GDM1 (cell line): ENCODE measurements around the gene IGF2BP2.
"Not testable (repeated sequence)": the region's sequence is repeated elsewhere in the genome, so short reads cannot be mapped to it uniquely, and the experiment has no call there.

Experiments
- DNase-seq: peaks from one replicate; lab custom pipeline; 2025; lab: John Stamatoyannopoulos, UW

IGF2BP2 gene

GRCh38 chr3:185639632-185640206 is 185.1 kb downstream of the IGF2BP2 start:
- no peak for DNase-seq

GRCh38 chr3:185638651-185639050 is 186.2 kb downstream of the IGF2BP2 start:
- DNase-seq: not testable (repeated sequence)

GRCh38 chr3:185637388-185637787 is 187.5 kb downstream of the IGF2BP2 start:
- no peak for DNase-seq

GRCh38 chr3:185632996-185633395 is 191.8 kb downstream of the IGF2BP2 start:
- no peak for DNase-seq

- DNase-seq: no peak
Observed at GRCh38 chr3:185631508-185632206, 193.2 kb downstream of the IGF2BP2 start.

GRCh38 chr3:185631108-185631507 is 193.7 kb downstream of the IGF2BP2 start:
- no peak for DNase-seq

- DNase-seq: no peak
Observed at GRCh38 chr3:185630182-185630622, 194.6 kb downstream of the IGF2BP2 start.

GRCh38 chr3:185629554-185630181 is 195.2 kb downstream of the IGF2BP2 start:
- no peak for DNase-seq

GRCh38 chr3:185625784-185626183 is 199.1 kb downstream of the IGF2BP2 start:
- no peak for DNase-seq

- no peak for DNase-seq
Observed at GRCh38 chr3:185623939-185624665, 200.7 kb downstream of the IGF2BP2 start.

- DNase-seq: no peak
Observed at GRCh38 chr3:185613016-185613415, 211.8 kb downstream of the IGF2BP2 start.

GRCh38 chr3:185606196-185606595 is 218.6 kb downstream of the IGF2BP2 start:
- DNase-seq: no peak

GRCh38 chr3:185605566-185605965 is 219.3 kb downstream of the IGF2BP2 start:
- DNase-seq: no peak

- DNase-seq: no peak
Observed at GRCh38 chr3:185595526-185595925, 229.3 kb downstream of the IGF2BP2 start.

- DNase-seq: no peak
Observed at GRCh38 chr3:185594073-185594472, 230.8 kb downstream of the IGF2BP2 start.
